Measurements from ENCODE around the gene SOCS2. TPM values are rescaled to one million over a fixed set of nuclear protein-coding genes. Genes with fewer than 3 reads are reported as not detected.

SOCS2 gene
- total RNA-seq, 1 experiment from 2014 or later: 15.2 TPM

DNA sequence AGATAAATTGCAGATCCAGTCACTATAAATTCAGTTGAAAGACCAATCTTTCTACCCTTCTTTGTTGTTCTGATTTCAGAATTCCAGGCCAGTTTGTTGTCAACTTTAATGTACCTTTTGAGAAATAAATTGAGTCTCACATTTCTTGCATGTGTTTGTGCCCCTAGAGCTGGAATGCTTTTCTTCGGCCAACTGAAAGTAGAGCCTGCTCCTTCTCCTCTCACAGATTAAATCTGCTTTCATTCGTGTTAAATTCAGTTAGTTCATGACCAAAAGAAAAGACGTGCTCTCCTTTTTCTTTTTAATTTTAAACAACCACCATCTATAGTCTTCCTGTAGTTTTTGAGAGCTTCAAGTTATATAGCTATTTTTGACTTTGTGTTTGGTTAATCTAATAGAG lies 22.9 kb downstream of the SOCS2 start:
- H3K36me3 ChIP-seq (ENCODE audit: control insufficient read depth in 1 of 2, insufficient read depth in 2 of 2, low read length in 2 of 2): no peaks in the 10 kb centered on the region
- TF ChIP-seq ELF1 (IDR thresholded peaks at IDR 0.05; ENCODE audit: borderline replicate concordance, low read depth) (no peak), TCF7L2 (IDR thresholded peaks at IDR 0.05; ENCODE audit: borderline replicate concordance, extremely low read depth, insufficient read depth, insufficient read length) (no peak), CBX3 (IDR thresholded peaks at IDR 0.05; ENCODE audit: low read depth) (no peak), EZH2phosphoT487 (IDR thresholded peaks at IDR 0.05; ENCODE audit: borderline replicate concordance) (no peak), FOSL1 (IDR thresholded peaks at IDR 0.05; ENCODE audit: low read depth) (no peak), EZH2 (IDR thresholded peaks at IDR 0.05) (no peak), POLR2AphosphoS5 (IDR thresholded peaks at IDR 0.05; ENCODE audit: low read depth, low read length) (no peak), ZFX (IDR thresholded peaks at IDR 0.05) (no peak), EGR1 (IDR thresholded peaks at IDR 0.05; ENCODE audit: low read depth) (no peak), SP1 (IDR thresholded peaks at IDR 0.05; ENCODE audit: low read depth) (no peak), SRF (IDR thresholded peaks at IDR 0.05; ENCODE audit: low read depth) (no peak), RAD21 (IDR thresholded peaks at IDR 0.05; ENCODE audit: low read depth) (no peak), CEBPB (IDR thresholded peaks at IDR 0.05; ENCODE audit: low read depth) (no peak), ZNF274 (IDR thresholded peaks at IDR 0.05; ENCODE audit: low read depth, low read length) (no peak), POLR2A (IDR thresholded peaks at IDR 0.05; ENCODE audit: borderline replicate concordance, extremely low read depth, insufficient read depth, insufficient read length) (no peak), MAX (IDR thresholded peaks at IDR 0.05) (no peak), YY1 (IDR thresholded peaks at IDR 0.05; ENCODE audit: extremely low read depth, insufficient replicate concordance, low read depth, low read length) (no peak), JUND (IDR thresholded peaks at IDR 0.05) (no peak)
- TF ChIP-seq, protein P1, sequence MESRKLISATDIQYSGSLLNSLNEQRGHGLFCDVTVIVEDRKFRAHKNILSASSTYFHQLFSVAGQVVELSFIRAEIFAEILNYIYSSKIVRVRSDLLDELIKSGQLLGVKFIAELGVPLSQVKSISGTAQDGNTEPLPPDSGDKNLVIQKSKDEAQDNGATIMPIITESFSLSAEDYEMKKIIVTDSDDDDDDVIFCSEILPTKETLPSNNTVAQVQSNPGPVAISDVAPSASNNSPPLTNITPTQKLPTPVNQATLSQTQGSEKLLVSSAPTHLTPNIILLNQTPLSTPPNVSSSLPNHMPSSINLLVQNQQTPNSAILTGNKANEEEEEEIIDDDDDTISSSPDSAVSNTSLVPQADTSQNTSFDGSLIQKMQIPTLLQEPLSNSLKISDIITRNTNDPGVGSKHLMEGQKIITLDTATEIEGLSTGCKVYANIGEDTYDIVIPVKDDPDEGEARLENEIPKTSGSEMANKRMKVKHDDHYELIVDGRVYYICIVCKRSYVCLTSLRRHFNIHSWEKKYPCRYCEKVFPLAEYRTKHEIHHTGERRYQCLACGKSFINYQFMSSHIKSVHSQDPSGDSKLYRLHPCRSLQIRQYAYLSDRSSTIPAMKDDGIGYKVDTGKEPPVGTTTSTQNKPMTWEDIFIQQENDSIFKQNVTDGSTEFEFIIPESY (IDR thresholded peaks at IDR 0.05; ENCODE audit: extremely low read depth, insufficient replicate concordance, low read length): no peak
- TF ChIP-seq, protein P2, sequence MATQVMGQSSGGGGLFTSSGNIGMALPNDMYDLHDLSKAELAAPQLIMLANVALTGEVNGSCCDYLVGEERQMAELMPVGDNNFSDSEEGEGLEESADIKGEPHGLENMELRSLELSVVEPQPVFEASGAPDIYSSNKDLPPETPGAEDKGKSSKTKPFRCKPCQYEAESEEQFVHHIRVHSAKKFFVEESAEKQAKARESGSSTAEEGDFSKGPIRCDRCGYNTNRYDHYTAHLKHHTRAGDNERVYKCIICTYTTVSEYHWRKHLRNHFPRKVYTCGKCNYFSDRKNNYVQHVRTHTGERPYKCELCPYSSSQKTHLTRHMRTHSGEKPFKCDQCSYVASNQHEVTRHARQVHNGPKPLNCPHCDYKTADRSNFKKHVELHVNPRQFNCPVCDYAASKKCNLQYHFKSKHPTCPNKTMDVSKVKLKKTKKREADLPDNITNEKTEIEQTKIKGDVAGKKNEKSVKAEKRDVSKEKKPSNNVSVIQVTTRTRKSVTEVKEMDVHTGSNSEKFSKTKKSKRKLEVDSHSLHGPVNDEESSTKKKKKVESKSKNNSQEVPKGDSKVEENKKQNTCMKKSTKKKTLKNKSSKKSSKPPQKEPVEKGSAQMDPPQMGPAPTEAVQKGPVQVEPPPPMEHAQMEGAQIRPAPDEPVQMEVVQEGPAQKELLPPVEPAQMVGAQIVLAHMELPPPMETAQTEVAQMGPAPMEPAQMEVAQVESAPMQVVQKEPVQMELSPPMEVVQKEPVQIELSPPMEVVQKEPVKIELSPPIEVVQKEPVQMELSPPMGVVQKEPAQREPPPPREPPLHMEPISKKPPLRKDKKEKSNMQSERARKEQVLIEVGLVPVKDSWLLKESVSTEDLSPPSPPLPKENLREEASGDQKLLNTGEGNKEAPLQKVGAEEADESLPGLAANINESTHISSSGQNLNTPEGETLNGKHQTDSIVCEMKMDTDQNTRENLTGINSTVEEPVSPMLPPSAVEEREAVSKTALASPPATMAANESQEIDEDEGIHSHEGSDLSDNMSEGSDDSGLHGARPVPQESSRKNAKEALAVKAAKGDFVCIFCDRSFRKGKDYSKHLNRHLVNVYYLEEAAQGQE (IDR thresholded peaks at IDR 0.05; ENCODE audit: low read depth): no peak
- H3K4me2 ChIP-seq (ENCODE audit: low read length): no peak overlapping the region
- H3K27ac ChIP-seq (ENCODE audit: low read depth, low read length): no peak overlapping the region
- BruUV-seq (replicated peaks): no TSS peak
- no peaks in the 10 kb centered on the region for H3K9me3 ChIP-seq (ENCODE audit: control insufficient read depth in 1 of 2, insufficient read depth in 1 of 2, low read depth in 1 of 2, low read length in 2 of 2)
- H3K4me3 ChIP-seq (replicated peaks in 1 of 2; ENCODE audit: low read depth in 1 of 2, low read length in 2 of 2): no peak overlapping the region
- H3K9ac ChIP-seq (ENCODE audit: low read length): no peak overlapping the region
- H3K27me3 ChIP-seq (ENCODE audit: insufficient read depth, low read length): no peaks in the 10 kb centered on the region
- intact Hi-C loops (cut with micrococcal nuclease): no loop called here
- ChIA-PET CTCF (no interaction called here), RAD21 (ENCODE audit: low non-redundant PET in 1 of 2, low total read pairs in 2 of 2, uncharacterized antibody in 2 of 2, unreplicated experiment in 2 of 2) (no interaction called here), POLR2A (no interaction called here)
- H4K20me1 ChIP-seq (ENCODE audit: insufficient read depth): no peaks in the 10 kb centered on the region
- DNase-seq (ENCODE audit: low read depth, low spot score) (no peak), ATAC-seq (no peak)
- peaks cover 0 to 19% of the 10 kb centered on the region in 2 experiments; a peak in 2 of 4 replicates for H3K4me1 ChIP-seq (ENCODE audit: control insufficient read depth in 1 of 2, insufficient read depth in 2 of 2, low read length in 2 of 2)
- no peaks in the 10 kb centered on the region for H3K79me2 ChIP-seq (ENCODE audit: insufficient read depth, low read length)
- H3K9me2 ChIP-seq (ENCODE audit: insufficient read depth): no peaks in the 10 kb centered on the region
- H2AFZ ChIP-seq (ENCODE audit: low read depth, low read length, poor library complexity, severe bottlenecking): peak overlapping the region; percentile 26

Measured in HCT116 (cell line).